H1 (cell line): ENCODE results near the gene HRH2. TPM values are rescaled to one million over a fixed set of nuclear protein-coding genes. Genes with fewer than 3 reads are reported as not detected.
"Not testable (repeated sequence)": the region's sequence is repeated elsewhere in the genome, so short reads cannot be mapped to it uniquely, and the experiment has no call there.

ENCODE experiments used
- CTCF ChIA-PET: fragments of 300-600 bp; sonication (Branson Sonifier 250); formaldehyde crosslinking; loops from one replicate; lab custom pipeline; 2021; ENCODE audit not compliant: partially characterized antibody; lab: Charles Lee
- POLR2A ChIA-PET: fragments of 300-600 bp; sonication (Branson Sonifier 250); formaldehyde crosslinking; loops from one replicate; lab custom pipeline; 2021; ENCODE audit warnings: inconsistent platforms; ENCODE audit not compliant: partially characterized antibody; lab: Charles Lee
- DNase-seq, 2 experiments: peaks; one replicate each; pipeline versions ENCODE4 v3.0.0 to v3.0.0-alpha.2; 2010 to 2022; ENCODE audit warnings: low spot score in 2 of 2, low read depth in 1 of 2, mixed read lengths in 1 of 2
- FAIRE-seq: peaks from 2 replicates; lab custom pipeline; 2011; peaks lifted over from hg19 to GRCh38; lab: Jason Lieb, UNC
- H2AFZ ChIP-seq: 2 replicates; pipeline ENCODE4 v1.8.1; 2012; ENCODE audit warnings: low read length, inconsistent platforms
- H2AK5ac ChIP-seq: 2 replicates; pipeline ENCODE4 v1.6.1; 2013; ENCODE audit warnings: low read depth, low read length
- H2BK120ac ChIP-seq: replicated peaks from 2 replicates; pipeline ENCODE3; 2013; ENCODE audit warnings: low read depth, low read length, inconsistent platforms
- H2BK12ac ChIP-seq: 2 replicates; pipeline ENCODE4 v1.6.1; 2013; ENCODE audit warnings: low read depth, low read length
- H2BK15ac ChIP-seq: 2 replicates; pipeline ENCODE4 v1.6.1; 2013; ENCODE audit warnings: low read length
- H2BK20ac ChIP-seq: 2 replicates; pipeline ENCODE4 v1.6.1; 2013; ENCODE audit warnings: low read length
- H2BK5ac ChIP-seq: 2 replicates; pipeline ENCODE4 v1.6.1; 2013; ENCODE audit warnings: low read depth, low read length
- H3K14ac ChIP-seq: 2 replicates; pipeline ENCODE4 v1.6.1; 2013; ENCODE audit warnings: inconsistent platforms; ENCODE audit not compliant: insufficient read length
- H3K18ac ChIP-seq: 2 replicates; pipeline ENCODE4 v1.6.1; 2013; ENCODE audit warnings: low read length; ENCODE audit errors: extremely low read depth
- H3K23ac ChIP-seq: 2 replicates; pipeline ENCODE4 v1.6.1; 2013; ENCODE audit warnings: inconsistent platforms; ENCODE audit not compliant: insufficient read length
- H3K23me2 ChIP-seq: 2 replicates; pipeline ENCODE4 v1.6.1; 2013; ENCODE audit warnings: low read depth, low read length
- H3K27ac ChIP-seq: 2 replicates; pipeline ENCODE4 v1.6.1; 2011; ENCODE audit warnings: low read depth, low read length, inconsistent platforms
- H3K27me3 ChIP-seq, 4 experiments: replicated peaks in 1 of 4; 1 replicate in 1 of 4; 2 replicates in 3 of 4; pipeline versions ENCODE4 v1.6.1 to v1.8.1; 2011 to 2013; ENCODE audit warnings: low read length in 3 of 4, mild to moderate bottlenecking in 3 of 4, inconsistent platforms in 2 of 4, mixed read lengths in 2 of 4, moderate library complexity in 1 of 4; ENCODE audit not compliant: control insufficient read depth in 3 of 4, insufficient read depth in 3 of 4; ENCODE audit errors: extremely low read depth in 1 of 4
- H3K36me3 ChIP-seq, 4 experiments: 2 replicates each; pipeline versions ENCODE4 v1.6.1 to v1.8.1; 2011 to 2013; ENCODE audit warnings: mild to moderate bottlenecking in 4 of 4, low read length in 3 of 4, moderate library complexity in 2 of 4, control low read depth in 1 of 4, inconsistent platforms in 1 of 4; ENCODE audit not compliant: insufficient read depth in 4 of 4, control insufficient read depth in 2 of 4
- H3K4ac ChIP-seq: replicated peaks from 2 replicates; pipeline ENCODE3; 2013; ENCODE audit warnings: low read length, low read depth, mixed read lengths, inconsistent platforms; ENCODE audit not compliant: insufficient read length
- H3K4me1 ChIP-seq, 4 experiments: replicated peaks in 1 of 4; 1 replicate in 1 of 4; 2 replicates in 3 of 4; pipeline versions ENCODE4 v1.6.1 to v1.8.1; 2011 to 2013; ENCODE audit warnings: low read length in 3 of 4, inconsistent platforms in 2 of 4, mixed read lengths in 1 of 4; ENCODE audit not compliant: insufficient read depth in 4 of 4, control insufficient read depth in 3 of 4
- H3K4me2 ChIP-seq, 2 experiments: 2 replicates each; pipeline versions ENCODE4 v1.6.1 to v1.8.1; 2011 to 2013; ENCODE audit warnings: low read depth in 2 of 2, low read length in 2 of 2, control low read depth in 1 of 2, inconsistent platforms in 1 of 2, mild to moderate bottlenecking in 1 of 2; ENCODE audit not compliant: insufficient read depth in 1 of 2
- H3K4me3 ChIP-seq, 4 experiments: fragments of 200-600, 300-600 bp in 1 of 4; sonication (generic), shearing (Covaris generic), sonication (Bioruptor Twin) in 1 of 4; 2 replicates each; pipeline versions ENCODE4 v1.5.1 to v1.8.1; 2011 to 2016; ENCODE audit warnings: low read length in 4 of 4, low read depth in 3 of 4, control low read depth in 2 of 4, inconsistent platforms in 2 of 4, mild to moderate bottlenecking in 2 of 4, mixed read lengths in 1 of 4, moderate library complexity in 1 of 4; ENCODE audit not compliant: insufficient read depth in 2 of 4; ENCODE audit errors: extremely low read depth in 1 of 4
- H3K56ac ChIP-seq: replicated peaks from 2 replicates; pipeline ENCODE3; 2013; ENCODE audit warnings: low read depth, mild to moderate bottlenecking, mixed read lengths, low read length, inconsistent platforms; ENCODE audit not compliant: insufficient read length
- H3K79me1 ChIP-seq: 2 replicates; pipeline ENCODE4 v1.6.1; 2013; ENCODE audit warnings: low read depth, low read length, control low read depth
- H3K79me2 ChIP-seq, 2 experiments: 2 replicates each; pipeline versions ENCODE4 v1.6.1 to v1.8.1; 2012 to 2013; ENCODE audit warnings: low read length in 2 of 2, mild to moderate bottlenecking in 2 of 2, inconsistent platforms in 1 of 2; ENCODE audit not compliant: insufficient read depth in 2 of 2, control insufficient read depth in 1 of 2
- H3K9ac ChIP-seq, 4 experiments: replicated peaks in 1 of 4; 1 replicate in 1 of 4; 2 replicates in 3 of 4; pipeline versions ENCODE4 v1.6.1 to v1.8.1; 2011 to 2013; ENCODE audit warnings: low read depth in 3 of 4, low read length in 3 of 4, control low read depth in 2 of 4, mild to moderate bottlenecking in 2 of 4, moderate library complexity in 2 of 4, inconsistent platforms in 1 of 4; ENCODE audit errors: extremely low read depth in 1 of 4
- H3K9me3 ChIP-seq, 2 experiments: 2 replicates each; pipeline versions ENCODE4 v1.6.1 to v1.8.1; 2012 to 2013; ENCODE audit warnings: mild to moderate bottlenecking in 2 of 2, moderate library complexity in 2 of 2, control low read depth in 1 of 2, inconsistent platforms in 1 of 2, low read depth in 1 of 2, low read length in 1 of 2, mixed read lengths in 1 of 2; ENCODE audit not compliant: insufficient read depth in 2 of 2
- H4K20me1 ChIP-seq, 2 experiments: replicated peaks in 1 of 2; 2 replicates each; pipeline versions ENCODE3 to v1.8.1; 2011 to 2013; ENCODE audit warnings: inconsistent platforms in 2 of 2, low read length in 2 of 2, mild to moderate bottlenecking in 1 of 2; ENCODE audit not compliant: insufficient read depth in 2 of 2, control insufficient read depth in 1 of 2
- H4K5ac ChIP-seq: 2 replicates; pipeline ENCODE4 v1.6.1; 2013; ENCODE audit warnings: low read length, low read depth, mixed read lengths, inconsistent platforms; ENCODE audit not compliant: insufficient read length
- H4K8ac ChIP-seq: 2 replicates; pipeline ENCODE4 v1.8.0; 2013; ENCODE audit warnings: mild to moderate bottlenecking, moderate library complexity, low read length, inconsistent platforms; ENCODE audit not compliant: insufficient read depth; ENCODE audit errors: extremely low read depth
- H4K91ac ChIP-seq: replicated peaks from 2 replicates; pipeline ENCODE3; 2013; ENCODE audit warnings: low read length, mixed read lengths, inconsistent platforms; ENCODE audit not compliant: insufficient read length
- WGBS, 2 experiments: shearing (Covaris generic) in 1 of 2; methylation state at CpG; one replicate each; pipeline versions ENCODE4 v1.1.6 to v1.1.7; 2013 to 2015; ENCODE audit warnings: low lambda C conversion rate in 2 of 2, mixed read lengths in 2 of 2, inconsistent platforms in 1 of 2, low coverage in 1 of 2, missing lambda C conversion rate in 1 of 2; ENCODE audit not compliant: insufficient replicate concordance in 2 of 2, insufficient coverage in 1 of 2, insufficient read length in 1 of 2; ENCODE audit errors: extremely low coverage in 1 of 2, missing lambda C conversion rate in 1 of 2; 5-methylcytosine and 5-hydroxymethylcytosine counted together
- polyA plus RNA-seq, 7 experiments: library from polyadenylated mRNA; depleted of rRNA in 3 of 7; stranded (reverse) in 5 of 7; unstranded in 2 of 7; fragments of >200 nt in 5 of 7; fragments of 200-250 nt in 2 of 7; gene quantifications; 1 replicate in 5 of 7; 2 replicates in 1 of 7; 4 replicates in 1 of 7; pipeline versions ENCODE4 v1.2.1 to v1.2.3, GENCODE V29; 2011 to 2013; ENCODE audit warnings: missing spikeins in 2 of 7, mixed read lengths in 2 of 7
- total RNA-seq: library from RNA; stranded (reverse); fragmentation: NEBNext Ultra II Directional; extraction: Animal tissue kit (Norgen Biotek cat#: 25700); gene quantifications from 2 replicates; pipeline ENCODE4 v1.2.1, GENCODE V29; 2021

HRH2 gene
- total and polyA plus RNA-seq, 2 of the 8 experiments (the other 6 are each of a cell fraction or from before 2014, with no cell fraction given), result 7.8 to 8.1 TPM

- H3K79me1 ChIP-seq, FAIRE-seq, H4K91ac ChIP-seq, H3K23ac ChIP-seq, H3K4me2 ChIP-seq, H2BK20ac ChIP-seq, H3K23me2 ChIP-seq, H3K4ac ChIP-seq, H3K36me3 ChIP-seq, H3K9me3 ChIP-seq, H2BK15ac ChIP-seq, H2AK5ac ChIP-seq, H2BK120ac ChIP-seq, H3K18ac ChIP-seq, H2AFZ ChIP-seq, H4K20me1 ChIP-seq, H4K8ac ChIP-seq, H2BK5ac ChIP-seq, H3K4me1 ChIP-seq, H3K56ac ChIP-seq, H3K79me2 ChIP-seq, H2BK12ac ChIP-seq, H4K5ac ChIP-seq, H3K9ac ChIP-seq, H3K4me3 ChIP-seq, H3K27ac ChIP-seq, H3K14ac ChIP-seq, H3K27me3 ChIP-seq, DNase-seq: not testable (repeated sequence)
- ChIA-PET CTCF (interaction anchor here (0.7 to 4.4 kb wide), 19 partner anchors 8 to 113 kb away, joined by 3 to 23 read pairs (median 3); no protein-coding TSS in a partner anchor), POLR2A (interaction anchor here (1.1 to 1.5 kb wide), 3 partner anchors 11 to 69 kb away, joined by 3 read pairs; no protein-coding TSS in a partner anchor)
- 97% methylated on average over 12 of the region's 13 CpGs; no CpG with 5 or more reads in 1 of the 2 experiments for WGBS, 2 experiments
These were observed 41.3 kb upstream of the HRH2 start for GRCh38 chr5:175616527-175616926.
